HEK293 (cell line): ENCODE data around the gene NRG2.
A peak's percentile ranks its signal among the peaks of the same experiment; 100 is the strongest.

Experiments used
- CTCF ChIP-seq: fragments of 450-650 bp; formaldehyde crosslinking; IDR thresholded peaks from 2 replicates; pipeline ENCODE4 v1.5.1; 2016; ENCODE audit warnings: missing biosample characterization, missing genetic modification characterization
- HOXA7 ChIP-seq: sonication (generic); formaldehyde crosslinking; IDR thresholded peaks from 2 replicates; pipeline ENCODE4 v1.8.1; 2022; ENCODE audit warnings: missing genetic modification reagents, borderline replicate concordance
- KLF16 ChIP-seq: fragments of 450-650 bp; formaldehyde crosslinking; IDR thresholded peaks from 2 replicates; pipeline ENCODE4 v1.5.1; 2017; ENCODE audit warnings: missing biosample characterization, missing genetic modification characterization
- KLF7 ChIP-seq: fragments of 450-650 bp; formaldehyde crosslinking; IDR thresholded peaks from 2 replicates; pipeline ENCODE4 v1.5.1; 2016; ENCODE audit warnings: missing biosample characterization, missing genetic modification characterization, borderline replicate concordance
- KLF9 ChIP-seq: fragments of 450-650 bp; formaldehyde crosslinking; IDR thresholded peaks from 2 replicates; pipeline ENCODE4 v1.5.1; 2016; ENCODE audit warnings: missing biosample characterization, missing genetic modification characterization, low read depth
- PBX3 ChIP-seq: sonication (generic); formaldehyde crosslinking; IDR thresholded peaks from 2 replicates; pipeline ENCODE4 v1.8.1; 2022; ENCODE audit warnings: mild to moderate bottlenecking, moderate library complexity, missing genetic modification reagents
- PRDM10 ChIP-seq: fragments of 450-650 bp; formaldehyde crosslinking; IDR thresholded peaks from 2 replicates; pipeline ENCODE4 v1.5.1; 2016; ENCODE audit warnings: missing biosample characterization, missing genetic modification characterization
- PRDM4 ChIP-seq: fragments of 450-650 bp; formaldehyde crosslinking; IDR thresholded peaks from 2 replicates; pipeline ENCODE4 v1.5.1; 2017; ENCODE audit warnings: missing biosample characterization, missing genetic modification characterization
- ZBTB20 ChIP-seq: fragments of 450-650 bp; formaldehyde crosslinking; IDR thresholded peaks from 2 replicates; pipeline ENCODE4 v1.5.1; 2016; ENCODE audit warnings: missing biosample characterization, missing genetic modification characterization
- ZFHX2 ChIP-seq: fragments of 450-650 bp; formaldehyde crosslinking; conservative IDR thresholded peaks from 2 replicates; pipeline ENCODE4 v1.5.1; 2016; ENCODE audit warnings: missing biosample characterization, missing genetic modification characterization
- ZNF16 ChIP-seq: fragments of 450-650 bp; formaldehyde crosslinking; IDR thresholded peaks from 2 replicates; pipeline ENCODE4 v1.5.1; 2016; ENCODE audit warnings: low read depth, missing biosample characterization, missing genetic modification characterization
- ZNF169 ChIP-seq: fragments of 450-650 bp; formaldehyde crosslinking; IDR thresholded peaks from 2 replicates; pipeline ENCODE4 v1.5.1; 2016; ENCODE audit warnings: missing biosample characterization, missing genetic modification characterization
- ZNF221 ChIP-seq: fragments of 450-650 bp; formaldehyde crosslinking; IDR thresholded peaks from 2 replicates; pipeline ENCODE4 v1.5.1; 2017; ENCODE audit warnings: missing biosample characterization, missing genetic modification characterization, borderline replicate concordance
- ZNF24 ChIP-seq: fragments of 450-650 bp; formaldehyde crosslinking; IDR thresholded peaks from 2 replicates; pipeline ENCODE4 v1.5.1; 2016; ENCODE audit warnings: missing biosample characterization, missing genetic modification characterization
- ZNF248 ChIP-seq: fragments of 450-650 bp; formaldehyde crosslinking; IDR thresholded peaks from 2 replicates; pipeline ENCODE4 v1.5.1; 2017; ENCODE audit warnings: missing biosample characterization, missing genetic modification characterization
- ZNF266 ChIP-seq: fragments of 450-650 bp; formaldehyde crosslinking; IDR thresholded peaks from 2 replicates; pipeline ENCODE4 v1.5.1; 2016; ENCODE audit warnings: missing biosample characterization, missing genetic modification characterization, low read depth
- ZNF302 ChIP-seq: fragments of 450-650 bp; formaldehyde crosslinking; IDR thresholded peaks from 2 replicates; pipeline ENCODE4 v1.5.1; 2016; ENCODE audit warnings: missing biosample characterization, missing genetic modification characterization, low read depth
- ZNF311 ChIP-seq: fragments of 450-650 bp; formaldehyde crosslinking; IDR thresholded peaks from 2 replicates; pipeline ENCODE4 v1.5.1; 2017; ENCODE audit warnings: missing biosample characterization, missing genetic modification characterization, borderline replicate concordance
- ZNF341 ChIP-seq: fragments of 450-650 bp; formaldehyde crosslinking; IDR thresholded peaks from 2 replicates; pipeline ENCODE4; 2016; ENCODE audit warnings: low read depth, missing biosample characterization, missing genetic modification characterization
- ZNF394 ChIP-seq: fragments of 450-650 bp; formaldehyde crosslinking; IDR thresholded peaks from 2 replicates; pipeline ENCODE4 v1.5.1; 2016; ENCODE audit warnings: missing biosample characterization, missing genetic modification characterization, mild to moderate bottlenecking, moderate library complexity, borderline replicate concordance
- ZNF433 ChIP-seq: fragments of 450-650 bp; formaldehyde crosslinking; IDR thresholded peaks from 2 replicates; pipeline ENCODE4 v1.5.1; 2016; ENCODE audit warnings: missing biosample characterization, missing genetic modification characterization, low read depth
- ZNF544 ChIP-seq: fragments of 450-650 bp; formaldehyde crosslinking; IDR thresholded peaks from 2 replicates; pipeline ENCODE4 v1.5.0; 2017; ENCODE audit warnings: missing biosample characterization, missing genetic modification characterization
- ZNF561 ChIP-seq: fragments of 450-650 bp; IDR thresholded peaks from 2 replicates; pipeline ENCODE4 v1.5.1; 2018; ENCODE audit warnings: missing biosample characterization, missing genetic modification characterization, borderline replicate concordance
- ZNF596 ChIP-seq: fragments of 450-650 bp; IDR thresholded peaks from 2 replicates; pipeline ENCODE4 v1.5.0; 2018; ENCODE audit warnings: missing biosample characterization, mild to moderate bottlenecking, missing genetic modification characterization, moderate library complexity
- ZNF610 ChIP-seq: fragments of 450-650 bp; formaldehyde crosslinking; IDR thresholded peaks from 2 replicates; pipeline ENCODE4 v1.5.1; 2016; ENCODE audit warnings: missing biosample characterization, missing genetic modification characterization, borderline replicate concordance
- ZNF624 ChIP-seq: fragments of 450-650 bp; formaldehyde crosslinking; IDR thresholded peaks from 2 replicates; pipeline ENCODE4 v1.5.1; 2017; ENCODE audit warnings: missing biosample characterization, missing genetic modification characterization
- ZNF692 ChIP-seq: fragments of 450-650 bp; formaldehyde crosslinking; IDR thresholded peaks from 2 replicates; pipeline ENCODE4 v1.5.1; 2016; ENCODE audit warnings: missing biosample characterization, missing genetic modification characterization
- ZNF776 ChIP-seq: fragments of 450-650 bp; formaldehyde crosslinking; IDR thresholded peaks from 2 replicates; pipeline ENCODE4 v1.5.0; 2017; ENCODE audit warnings: missing biosample characterization, missing genetic modification characterization, borderline replicate concordance
- ZNF777 ChIP-seq: fragments of 450-650 bp; formaldehyde crosslinking; IDR thresholded peaks from 2 replicates; pipeline ENCODE4 v1.5.1; 2017; ENCODE audit warnings: missing biosample characterization, missing genetic modification characterization, borderline replicate concordance

The NRG2 gene

DNA sequence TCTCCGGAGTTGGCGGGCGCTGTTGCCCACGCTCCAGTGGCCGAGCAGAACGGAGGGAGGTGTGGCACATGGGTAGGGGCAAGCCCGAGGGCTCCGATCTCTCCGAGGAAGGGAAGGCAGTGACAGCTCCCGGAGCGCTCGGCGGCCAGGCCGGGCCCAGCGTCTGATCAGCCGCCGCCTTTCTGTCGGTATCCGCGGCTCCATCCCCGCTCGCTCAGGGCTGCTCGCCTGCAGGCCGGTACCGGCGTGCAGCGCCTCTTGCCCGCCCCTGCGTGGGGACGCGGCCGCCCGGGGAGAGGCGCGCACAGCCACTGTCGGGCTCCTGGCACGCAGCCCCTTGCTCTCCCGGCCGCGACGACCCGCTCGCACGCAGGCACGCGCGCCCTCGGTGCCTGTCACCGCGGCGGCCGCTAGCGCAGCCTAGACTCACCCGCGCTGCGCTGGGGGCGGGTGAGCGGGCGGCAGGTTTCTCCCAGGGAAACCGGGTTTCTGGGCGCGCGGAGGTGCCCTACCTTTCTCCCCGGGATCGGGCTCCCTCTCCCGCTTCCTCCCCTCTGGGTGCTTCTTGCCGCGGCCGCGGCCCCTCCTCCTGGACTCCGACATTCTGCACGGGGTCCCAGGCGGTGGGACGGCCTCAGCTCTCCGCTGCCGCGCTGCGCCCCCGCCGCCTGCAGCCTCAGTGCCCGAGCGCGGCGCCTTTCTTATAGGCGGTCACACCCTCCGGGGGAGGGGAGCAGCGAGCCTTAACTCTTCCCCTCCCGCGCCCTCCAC is 139.1 kb downstream of the NRG2 start (continued):
- TF ChIP-seq CTCF (tag by site-specific recombination) (peak; percentile 59), ZBTB20 (tag by site-specific recombination) (peak; percentile 61; the same call in 1 of the 2 replicates), ZNF776 (tag by site-specific recombination) (peak; percentile 73; the same call in 1 of the 2 replicates), ZNF561 (0 out of 2 replicates have a peak, but pooled peaks have one; percentile 65), ZNF266 (tag by site-specific recombination) (no peak), KLF7 (peak; percentile 52; the same call in 1 of the 2 replicates), PRDM10 (tag by site-specific recombination) (peak; percentile 97), ZNF610 (tag by site-specific recombination) (no peak), ZNF221 (tag by site-specific recombination) (no peak), ZNF692 (0 out of 2 replicates have a peak, but pooled peaks have one; percentile 23), ZNF16 (tag by site-specific recombination) (no peak), ZNF433 (tag by site-specific recombination) (no peak), ZNF24 (tag by site-specific recombination) (0 out of 2 replicates have a peak, but pooled peaks have one; percentile 12), ZNF311 (tag by site-specific recombination) (no peak), PBX3 (CRISPR knock-in tag) (peak; percentile 72; the same call in 1 of the 2 replicates), PRDM4 (tag by site-specific recombination) (no peak), ZNF596 (tag by site-specific recombination) (no peak), KLF9 (peak; percentile 79), ZNF169 (no peak), ZNF624 (no peak), ZNF394 (tag by site-specific recombination) (0 out of 2 replicates have a peak, but pooled peaks have one; percentile 6), ZNF777 (tag by site-specific recombination) (peak; percentile 18; the same call in 1 of the 2 replicates), ZNF248 (tag by site-specific recombination) (no peak), HOXA7 (CRISPR knock-in tag) (no peak), ZNF302 (tag by site-specific recombination) (no peak), ZFHX2 (tag by site-specific recombination) (peak; percentile 95; the same call in 1 of the 2 replicates), KLF16 (tag by site-specific recombination) (peak; percentile 65), ZNF341 (tag by site-specific recombination) (peak; percentile 60), ZNF544 (tag by site-specific recombination) (no peak)
